ENCODE measurements around the gene CNTNAP2. TPM values are rescaled to one million over a fixed set of nuclear protein-coding genes. Genes with fewer than 3 reads are reported as not detected.

Gene CNTNAP2
- total and polyA plus RNA-seq, 2 of the 13 experiments (the other 11 are each of a cell fraction or from before 2014, with no cell fraction given), result 0.40 to 0.42 TPM

GRCh38 chr7:147452816-147453215, 1336.2 kb downstream of the CNTNAP2 start:
- peaks cover 58% of the 10 kb centered on the region for H3K9me3 ChIP-seq (ENCODE audit: low read length)
- H3K27me3 ChIP-seq (ENCODE audit: control insufficient read depth in 1 of 2, insufficient read depth in 2 of 2, low read length in 2 of 2), result no peaks in the 10 kb centered on the region
- TF ChIP-seq HIC2 (CRISPR knock-in tag; IDR thresholded peaks at IDR 0.05; ENCODE audit: low read depth), result no peak
- no peak for TF ChIP-seq ZBTB8A (CRISPR knock-in tag; IDR thresholded peaks at IDR 0.05; ENCODE audit: borderline replicate concordance, low read depth)
- TF ChIP-seq ATM (IDR thresholded peaks at IDR 0.05; ENCODE audit: borderline replicate concordance), result no peak
- TF ChIP-seq AKNA (CRISPR knock-in tag; IDR thresholded peaks at IDR 0.05; ENCODE audit: borderline replicate concordance), result no peak
- no peak for TF ChIP-seq ZNF260 (CRISPR knock-in tag; IDR thresholded peaks at IDR 0.05; ENCODE audit: borderline replicate concordance, low read depth)
- peak; percentile 26 for TF ChIP-seq HNRNPK (IDR thresholded peaks at IDR 0.05; ENCODE audit: low read depth, low read length, poor library complexity, severe bottlenecking)
- no peaks in the 10 kb centered on the region for H4K20me1 ChIP-seq (ENCODE audit: insufficient read depth, low read length)
- ChIA-PET CTCF (ENCODE audit: low intra/inter-chr PET ratio, low total read pairs) (no interaction called here), POLR2A (no interaction called here)
- DNase-seq (ENCODE audit: low spot score) (no peak), FAIRE-seq (no peak), ATAC-seq (no peak)
- no peaks in the 10 kb centered on the region for H3K36me3 ChIP-seq (replicated peaks in 1 of 2; ENCODE audit: control insufficient read depth in 1 of 2, insufficient read depth in 2 of 2, low read length in 2 of 2)
- no peaks in the 10 kb centered on the region for H3K79me2 ChIP-seq (ENCODE audit: insufficient read depth, low read length)
- no TSS peak for BruUV-seq (replicated peaks)
- no peak overlapping the region for H3K4me3 ChIP-seq (replicated peaks in 1 of 3; ENCODE audit: insufficient read depth in 1 of 3, low read depth in 2 of 3, low read length in 3 of 3)
- H3K4me2 ChIP-seq (ENCODE audit: low read depth, low read length), result no peak overlapping the region
- H3K4me1 ChIP-seq (ENCODE audit: insufficient read depth, low read length), result no peaks in the 10 kb centered on the region
- 0% methylated on average over 1 of the region's 1 CpG for WGBS (ENCODE audit: low lambda C conversion rate)
- intact Hi-C loops (cut with micrococcal nuclease; ENCODE audit: unreplicated experiment), result no loop called here
- H3K9ac ChIP-seq (ENCODE audit: insufficient read depth, low read depth, low read length), result no peak overlapping the region
- H3K27ac ChIP-seq (ENCODE audit: extremely low read length, insufficient read depth, low read length), result no peak overlapping the region
- in situ Hi-C loops (cut with HindIII; ENCODE audit: extremely low pct_ligation_motif_present, low pct_unique_long_range_greater_than_20kb), result no loop called here
- no peak overlapping the region for H2AFZ ChIP-seq (ENCODE audit: low read length)
